ENCODE data around the gene PDZD4. TPM values are rescaled to one million over a fixed set of nuclear protein-coding genes. Genes with fewer than 3 reads are reported as not detected.

The PDZD4 gene
- total RNA-seq, 2 experiments from 2014 or later: not detected

DNA sequence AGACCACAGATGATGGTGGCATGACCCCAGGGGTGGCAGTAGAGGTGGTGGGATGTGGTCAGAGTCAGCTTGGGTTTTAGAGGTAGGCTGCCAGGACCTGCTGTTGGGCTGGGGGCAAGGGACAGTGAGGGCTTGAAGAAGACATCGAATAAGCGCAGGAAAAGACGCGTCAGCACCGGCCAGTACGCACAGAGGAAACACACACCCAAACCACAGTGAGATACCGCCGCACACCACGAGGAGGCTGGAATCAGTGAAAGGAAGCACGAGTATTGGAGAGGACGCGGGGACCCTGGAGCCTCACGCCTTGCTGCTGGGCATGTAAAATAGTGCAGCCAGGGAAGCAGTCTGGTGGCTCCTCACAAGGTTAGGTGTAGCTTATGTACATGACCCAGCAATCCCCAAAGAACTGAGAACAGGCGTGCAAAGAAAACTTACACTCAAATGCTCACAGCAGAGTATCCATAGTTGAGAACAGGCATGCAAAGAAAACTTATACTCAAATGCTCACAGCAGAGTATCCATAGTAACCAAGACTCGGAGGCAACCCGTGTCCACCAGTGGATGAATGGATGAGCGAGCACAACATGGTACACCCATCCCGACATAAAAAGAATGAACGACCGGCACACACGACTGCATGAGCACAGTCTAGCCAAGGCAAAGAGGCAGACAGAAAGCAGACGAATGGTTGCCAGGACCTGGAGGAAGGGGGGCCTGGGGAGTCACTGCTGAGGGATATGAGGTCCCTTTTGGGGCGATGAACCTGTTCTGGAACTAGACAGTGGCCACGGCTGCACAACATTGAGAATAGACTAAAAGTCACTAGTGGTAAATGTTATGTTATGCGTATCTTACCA, 13.3 kb downstream of the PDZD4 start:
- Histone ChIP-seq H3K9me2 (ENCODE audit: insufficient read depth, low read length) (no peaks in the 10 kb centered on the region), H3K4me2 (ENCODE audit: low read length) (no peak overlapping the region), H3K36me3 (ENCODE audit: insufficient read depth, low read length) (no peaks in the 10 kb centered on the region), H3K4me3 (ENCODE audit: low read depth, low read length, poor library complexity, severe bottlenecking) (no peak overlapping the region), H3K79me2 (ENCODE audit: insufficient read depth, low read depth, low read length) (no peaks in the 10 kb centered on the region), H3K27ac (ENCODE audit: low read depth, low read length, poor library complexity, severe bottlenecking) (no peak overlapping the region), H2AFZ (ENCODE audit: low read length) (no peak overlapping the region), H3K9me3 (ENCODE audit: low read length) (no peaks in the 10 kb centered on the region), H4K20me1 (ENCODE audit: insufficient read depth, low read length) (no peaks in the 10 kb centered on the region), H3K4me1 (ENCODE audit: insufficient read depth, low read length, poor library complexity, severe bottlenecking) (no peaks in the 10 kb centered on the region)
- ChIA-PET CTCF (ENCODE audit: unreplicated experiment) (no interaction called here), POLR2A (interaction anchor here (0.5 kb wide), 1 partner anchor 272 kb away, joined by 6 read pairs; no protein-coding TSS in a partner anchor)
- no peak for TF ChIP-seq EZH2phosphoT487 (IDR thresholded peaks at IDR 0.05; ENCODE audit: borderline replicate concordance, low read depth, low read length)
- TF ChIP-seq, protein P1, sequence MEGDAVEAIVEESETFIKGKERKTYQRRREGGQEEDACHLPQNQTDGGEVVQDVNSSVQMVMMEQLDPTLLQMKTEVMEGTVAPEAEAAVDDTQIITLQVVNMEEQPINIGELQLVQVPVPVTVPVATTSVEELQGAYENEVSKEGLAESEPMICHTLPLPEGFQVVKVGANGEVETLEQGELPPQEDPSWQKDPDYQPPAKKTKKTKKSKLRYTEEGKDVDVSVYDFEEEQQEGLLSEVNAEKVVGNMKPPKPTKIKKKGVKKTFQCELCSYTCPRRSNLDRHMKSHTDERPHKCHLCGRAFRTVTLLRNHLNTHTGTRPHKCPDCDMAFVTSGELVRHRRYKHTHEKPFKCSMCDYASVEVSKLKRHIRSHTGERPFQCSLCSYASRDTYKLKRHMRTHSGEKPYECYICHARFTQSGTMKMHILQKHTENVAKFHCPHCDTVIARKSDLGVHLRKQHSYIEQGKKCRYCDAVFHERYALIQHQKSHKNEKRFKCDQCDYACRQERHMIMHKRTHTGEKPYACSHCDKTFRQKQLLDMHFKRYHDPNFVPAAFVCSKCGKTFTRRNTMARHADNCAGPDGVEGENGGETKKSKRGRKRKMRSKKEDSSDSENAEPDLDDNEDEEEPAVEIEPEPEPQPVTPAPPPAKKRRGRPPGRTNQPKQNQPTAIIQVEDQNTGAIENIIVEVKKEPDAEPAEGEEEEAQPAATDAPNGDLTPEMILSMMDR (conservative IDR thresholded peaks at IDR 0.05; ENCODE audit: low read length): no peak
- DNase-seq (ENCODE audit: low spot score): no peak
- BruUV-seq (replicated peaks): no TSS peak
- intact Hi-C loops (cut with micrococcal nuclease; ENCODE audit: unreplicated experiment): no loop called here

DNA sequence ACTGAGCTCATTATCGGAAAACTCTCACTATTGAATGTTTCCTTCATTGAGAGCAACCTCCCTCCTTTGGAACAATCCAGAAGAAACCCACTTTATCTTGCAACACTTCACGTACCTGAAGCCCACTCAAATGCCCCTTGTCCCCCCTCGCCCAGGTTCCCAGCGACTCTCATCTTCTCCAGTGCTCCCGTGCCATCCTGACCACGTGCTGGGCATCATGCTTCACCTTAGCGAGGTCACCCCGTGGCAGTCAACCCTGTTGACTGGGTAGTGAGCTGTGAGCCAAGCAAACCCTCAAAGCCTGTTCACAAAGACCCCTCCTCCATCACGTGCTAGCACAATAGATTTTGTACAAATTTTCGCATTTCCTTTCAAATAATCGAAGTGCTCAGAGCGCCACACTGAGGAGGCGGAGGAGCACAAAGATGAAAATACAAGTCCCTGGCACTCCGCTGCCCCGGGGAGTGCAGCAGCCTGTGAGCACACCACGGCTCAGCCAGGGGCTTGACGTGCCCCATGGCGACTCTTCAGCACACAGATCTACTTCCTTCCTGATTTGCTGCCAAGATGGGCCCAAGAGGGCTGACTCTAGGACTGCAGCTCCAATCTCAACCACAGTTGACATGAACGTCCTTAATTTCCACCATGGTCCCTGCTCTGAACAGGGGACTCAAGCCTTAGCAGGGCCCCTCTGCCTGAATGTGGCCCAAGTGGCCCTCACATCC, 15.6 kb downstream of the PDZD4 start:
- no peaks in the 10 kb centered on the region for H3K79me2 ChIP-seq (ENCODE audit: insufficient read depth, low read depth, low read length)
- H3K4me2 ChIP-seq (ENCODE audit: low read length): no peak overlapping the region
- no peaks in the 10 kb centered on the region for H3K4me1 ChIP-seq (ENCODE audit: insufficient read depth, low read length, poor library complexity, severe bottlenecking)
- no peak overlapping the region for H3K27ac ChIP-seq (ENCODE audit: low read depth, low read length, poor library complexity, severe bottlenecking)
- no peak overlapping the region for H3K4me3 ChIP-seq (ENCODE audit: low read depth, low read length, poor library complexity, severe bottlenecking)
- H2AFZ ChIP-seq (ENCODE audit: low read length): no peak overlapping the region
- CTCF ChIA-PET (ENCODE audit: unreplicated experiment): no interaction called here
- no peak for DNase-seq (ENCODE audit: low spot score)
- TF ChIP-seq EZH2phosphoT487 (IDR thresholded peaks at IDR 0.05; ENCODE audit: borderline replicate concordance, low read depth, low read length): no peak
- POLR2A ChIA-PET: no interaction called here
- H4K20me1 ChIP-seq (ENCODE audit: insufficient read depth, low read length): no peaks in the 10 kb centered on the region
- no peaks in the 10 kb centered on the region for H3K9me2 ChIP-seq (ENCODE audit: insufficient read depth, low read length)
- BruUV-seq (replicated peaks): no TSS peak
- H3K9me3 ChIP-seq (ENCODE audit: low read length): no peaks in the 10 kb centered on the region
- H3K36me3 ChIP-seq (ENCODE audit: insufficient read depth, low read length): no peaks in the 10 kb centered on the region
- intact Hi-C loops (cut with micrococcal nuclease; ENCODE audit: unreplicated experiment): no loop called here

DNA sequence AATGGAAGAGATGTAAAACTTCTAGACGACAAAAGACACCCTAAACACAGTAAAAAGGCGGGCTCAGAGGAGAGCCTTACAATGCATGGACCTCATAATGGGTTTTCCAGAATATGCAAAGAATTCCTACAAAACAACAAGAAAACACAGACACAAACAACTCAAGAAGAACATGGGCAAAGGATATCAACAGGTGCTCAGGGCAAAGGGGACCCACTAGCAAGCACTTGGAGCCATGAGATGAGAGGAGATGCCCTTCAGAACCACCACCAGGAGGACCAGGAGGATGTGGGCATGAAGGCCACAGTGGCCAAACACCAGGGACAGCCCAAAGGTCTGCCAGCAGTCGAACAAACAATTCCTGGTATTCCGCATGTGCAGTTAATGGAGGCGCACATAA, 17.2 kb downstream of the PDZD4 start:
- no peak overlapping the region for H3K4me3 ChIP-seq (ENCODE audit: low read depth, low read length, poor library complexity, severe bottlenecking)
- ChIA-PET POLR2A (interaction anchor here (0.6 kb wide), 1 partner anchor 26 kb away, joined by 3 read pairs; no protein-coding TSS in a partner anchor), CTCF (ENCODE audit: unreplicated experiment) (no interaction called here)
- intact Hi-C loops (cut with micrococcal nuclease; ENCODE audit: unreplicated experiment): no loop called here
- H3K9me2 ChIP-seq (ENCODE audit: insufficient read depth, low read length): no peaks in the 10 kb centered on the region
- BruUV-seq (replicated peaks): no TSS peak
- H3K4me1 ChIP-seq (ENCODE audit: insufficient read depth, low read length, poor library complexity, severe bottlenecking): no peaks in the 10 kb centered on the region
- no peaks in the 10 kb centered on the region for H3K9me3 ChIP-seq (ENCODE audit: low read length)
- H3K79me2 ChIP-seq (ENCODE audit: insufficient read depth, low read depth, low read length): no peaks in the 10 kb centered on the region
- DNase-seq (ENCODE audit: low spot score): no peak
- H2AFZ ChIP-seq (ENCODE audit: low read length): no peak overlapping the region
- H3K27ac ChIP-seq (ENCODE audit: low read depth, low read length, poor library complexity, severe bottlenecking): no peak overlapping the region
- no peaks in the 10 kb centered on the region for H4K20me1 ChIP-seq (ENCODE audit: insufficient read depth, low read length)
- no peaks in the 10 kb centered on the region for H3K36me3 ChIP-seq (ENCODE audit: insufficient read depth, low read length)
- H3K4me2 ChIP-seq (ENCODE audit: low read length): no peak overlapping the region
- TF ChIP-seq EZH2phosphoT487 (IDR thresholded peaks at IDR 0.05; ENCODE audit: borderline replicate concordance, low read depth, low read length): no peak
- TF ChIP-seq, protein P1 (conservative IDR thresholded peaks at IDR 0.05; ENCODE audit: low read length): no peak

All from OCI-LY7 (cell line).